Fibroblast of skin of back (primary cell): ENCODE results near the gene ERBB3.
A peak's percentile ranks its signal among the peaks of the same experiment; 100 is the strongest.

Experiments used
- DNase-seq: peaks from one replicate; pipeline ENCODE4 v3.0.0-alpha.2; 2013

ERBB3 gene

DNA sequence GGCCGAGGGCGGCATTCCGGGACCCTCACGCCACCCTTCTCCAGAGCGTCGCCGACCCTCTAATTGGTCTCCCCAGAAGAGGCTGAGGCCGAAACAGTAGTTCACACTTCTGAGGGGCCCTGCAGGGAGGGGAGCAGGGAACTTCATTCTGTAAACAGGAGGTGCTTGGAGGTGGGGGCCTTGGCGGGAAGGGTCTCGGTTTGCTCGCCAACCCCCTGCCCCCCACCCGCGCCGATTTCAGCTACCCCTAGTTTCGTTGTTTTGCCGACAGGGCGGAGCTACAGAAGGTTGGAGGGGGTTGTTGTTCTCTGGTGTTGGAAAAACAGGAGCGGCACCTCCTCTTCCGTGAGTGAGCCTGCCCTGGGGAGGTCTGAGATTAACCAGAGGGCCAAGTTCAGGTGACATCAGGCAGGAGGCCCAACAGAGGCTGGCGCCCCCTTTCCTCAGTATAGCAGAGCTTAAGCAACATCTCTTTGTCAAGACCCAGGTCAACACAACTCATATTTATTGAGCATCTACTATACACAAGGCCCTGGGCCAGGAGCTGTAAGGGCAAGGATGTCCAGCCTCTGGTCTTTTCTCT, 682 bp downstream of the ERBB3 start:
- DNase-seq, result no peak

DNA sequence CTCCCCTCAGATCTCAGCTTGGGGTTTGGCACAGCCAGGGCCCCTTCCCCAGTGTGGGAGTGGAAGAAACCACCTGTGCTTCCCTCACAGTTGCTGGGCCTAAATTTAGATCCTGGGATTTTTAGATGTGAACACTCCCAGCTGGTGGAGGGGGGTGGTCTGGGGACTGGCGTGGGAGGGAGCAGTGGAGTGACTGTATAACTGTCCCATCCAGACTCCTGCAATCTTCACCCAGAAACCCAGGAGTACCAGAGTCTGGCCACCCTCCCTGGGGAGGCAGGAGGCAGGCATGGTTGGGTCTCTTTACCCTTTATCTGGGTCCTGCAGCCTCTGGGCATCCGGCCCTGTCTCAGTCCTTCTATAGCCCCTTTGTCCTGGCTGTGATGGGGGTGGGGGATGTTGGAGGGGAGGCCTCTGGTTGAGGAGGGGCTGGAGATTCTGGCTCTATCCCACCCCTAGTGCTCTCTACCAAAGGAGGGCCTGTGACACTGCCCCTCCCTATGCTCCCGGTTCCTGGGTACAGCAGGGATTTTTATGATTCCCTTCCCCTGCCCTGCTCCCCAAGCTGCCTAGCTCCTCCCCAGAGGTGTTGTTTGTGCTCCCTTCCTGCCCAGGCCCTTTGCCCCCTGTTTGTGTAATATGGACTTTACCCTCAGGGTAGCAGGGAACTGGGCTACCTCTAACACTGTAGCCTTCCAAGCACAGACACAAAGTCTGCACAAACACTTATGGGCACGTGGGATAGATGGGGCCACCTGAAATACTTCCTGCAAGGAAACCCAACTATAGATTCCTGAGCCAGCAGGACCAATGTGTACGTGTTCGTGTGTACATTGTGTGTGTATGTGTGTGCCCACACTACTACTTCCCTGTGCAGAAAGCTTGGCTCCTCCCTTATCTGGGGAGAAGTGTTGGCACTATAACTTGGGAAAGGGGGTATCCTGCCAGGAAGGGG, 1.7 kb downstream of the ERBB3 start:
- no peak for DNase-seq

DNA sequence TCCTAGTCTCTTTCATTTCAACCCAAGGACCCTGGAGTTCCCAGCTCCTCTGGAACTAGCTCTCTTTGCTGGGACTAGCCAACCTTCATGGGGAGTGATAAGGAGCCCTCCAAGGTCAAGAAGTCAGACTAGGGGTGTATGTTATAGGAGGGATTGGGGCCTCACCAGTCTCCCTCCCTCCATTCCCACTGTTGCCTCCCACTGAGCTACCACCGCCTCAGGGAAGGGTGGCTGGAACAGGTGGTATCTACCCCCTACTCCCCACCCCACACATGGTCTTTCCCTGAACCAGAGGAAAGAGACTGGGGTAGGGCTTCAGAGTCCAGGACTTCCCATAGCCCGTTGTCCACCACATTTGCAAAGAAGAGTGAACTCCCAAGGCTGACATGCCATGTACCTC, 2.4 kb downstream of the ERBB3 start:
- DNase-seq, result no peak

DNA sequence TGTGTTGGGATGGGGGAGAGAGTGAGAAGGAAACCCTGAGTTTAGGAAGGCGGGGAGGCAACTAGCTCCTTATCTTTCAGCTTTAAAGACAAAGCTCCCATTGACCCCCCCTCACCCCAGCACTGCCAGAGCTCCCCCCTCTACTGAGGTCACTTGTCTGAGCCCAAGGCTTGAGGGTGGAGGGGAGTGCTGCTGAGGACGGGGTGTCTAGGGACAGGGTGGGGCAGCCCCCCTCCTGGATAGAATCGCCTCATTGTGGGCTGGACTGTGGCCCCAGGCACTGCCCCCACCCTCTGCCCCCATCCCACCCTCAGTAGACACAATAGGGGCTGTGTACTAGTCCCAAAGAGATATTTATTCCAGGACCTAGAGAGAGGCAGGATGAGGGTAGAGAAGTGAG, 3.0 kb downstream of the ERBB3 start:
- no peak for DNase-seq

DNA sequence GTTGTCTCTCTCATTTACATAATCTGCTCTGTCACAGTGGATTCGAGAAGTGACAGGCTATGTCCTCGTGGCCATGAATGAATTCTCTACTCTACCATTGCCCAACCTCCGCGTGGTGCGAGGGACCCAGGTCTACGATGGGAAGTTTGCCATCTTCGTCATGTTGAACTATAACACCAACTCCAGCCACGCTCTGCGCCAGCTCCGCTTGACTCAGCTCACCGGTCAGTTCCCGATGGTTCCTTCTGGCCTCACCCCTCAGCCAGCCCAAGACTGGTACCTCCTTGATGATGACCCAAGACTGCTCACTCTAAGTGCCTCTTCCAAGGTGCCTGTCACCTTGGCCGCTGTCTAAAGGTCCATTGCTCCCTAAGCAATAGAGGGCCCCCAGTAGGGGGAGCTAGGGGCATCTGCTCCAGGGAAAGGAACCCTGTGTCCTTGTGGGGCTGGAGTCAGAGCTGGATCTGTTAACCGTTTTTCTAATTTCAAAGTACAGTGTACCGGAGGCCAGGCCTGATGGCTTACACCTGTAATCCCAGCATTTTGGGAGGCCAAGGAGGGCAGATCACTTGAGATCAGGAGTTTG, 5.1 kb downstream of the ERBB3 start:
- DNase-seq, result no peak

DNA sequence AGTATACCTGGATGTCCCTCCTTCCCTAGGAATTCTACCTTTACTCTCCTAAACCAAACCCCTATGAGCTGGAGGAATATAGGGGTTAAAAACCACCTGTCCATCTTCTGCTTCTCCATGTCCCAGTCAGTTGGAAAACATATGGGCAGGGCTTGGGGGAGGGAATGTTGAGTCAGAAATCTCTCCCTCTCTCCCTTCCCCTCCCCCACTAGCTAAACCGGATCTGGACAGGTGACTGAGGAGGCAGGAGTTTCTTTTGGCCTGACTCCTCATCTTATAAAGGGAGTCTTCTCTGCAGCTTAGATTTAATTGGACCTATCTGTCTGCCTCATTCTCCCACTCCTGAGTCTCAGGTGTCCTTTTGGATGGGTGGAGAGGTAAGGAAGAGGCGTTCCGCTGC, 6.1 kb downstream of the ERBB3 start:
- no peak for DNase-seq

DNA sequence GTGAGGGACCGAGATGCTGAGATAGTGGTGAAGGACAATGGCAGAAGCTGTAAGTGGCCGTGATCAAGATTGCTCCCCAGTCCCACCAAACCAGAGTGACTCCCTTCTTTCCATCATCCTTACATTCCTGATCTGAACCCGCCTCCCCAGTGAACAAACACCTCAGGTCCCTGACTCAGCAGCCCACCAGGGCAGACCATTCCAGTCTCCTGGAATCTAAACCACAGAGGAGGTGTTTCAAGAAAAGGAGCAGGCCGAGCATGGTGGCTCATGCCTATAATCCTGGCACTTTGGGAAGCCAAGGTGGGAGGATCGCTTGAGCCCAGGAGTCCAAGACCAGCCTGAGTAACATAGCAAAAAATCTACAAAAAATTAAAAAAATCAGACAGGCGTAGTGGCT, 6.6 kb downstream of the ERBB3 start:
- no peak for DNase-seq

DNA sequence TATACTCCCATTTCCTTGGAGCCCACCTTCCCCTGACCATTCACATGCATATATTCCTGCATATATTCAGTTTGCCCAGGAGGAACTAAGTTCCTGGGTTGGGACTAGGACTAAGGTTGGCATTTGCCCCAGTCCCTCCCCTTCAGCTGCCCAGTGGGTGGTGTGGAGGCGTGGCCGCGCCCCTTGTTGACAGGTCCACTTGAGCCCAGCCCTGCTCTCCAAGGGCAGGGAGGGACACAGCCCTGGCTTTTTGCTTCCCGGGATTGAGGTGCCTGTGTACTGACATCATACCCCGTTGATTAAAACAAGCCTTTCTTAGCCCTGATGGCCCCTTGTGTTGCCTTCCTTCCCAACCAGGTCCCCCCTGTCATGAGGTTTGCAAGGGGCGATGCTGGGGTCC, 7.3 kb downstream of the ERBB3 start:
- DNase-seq, result no peak

DNA sequence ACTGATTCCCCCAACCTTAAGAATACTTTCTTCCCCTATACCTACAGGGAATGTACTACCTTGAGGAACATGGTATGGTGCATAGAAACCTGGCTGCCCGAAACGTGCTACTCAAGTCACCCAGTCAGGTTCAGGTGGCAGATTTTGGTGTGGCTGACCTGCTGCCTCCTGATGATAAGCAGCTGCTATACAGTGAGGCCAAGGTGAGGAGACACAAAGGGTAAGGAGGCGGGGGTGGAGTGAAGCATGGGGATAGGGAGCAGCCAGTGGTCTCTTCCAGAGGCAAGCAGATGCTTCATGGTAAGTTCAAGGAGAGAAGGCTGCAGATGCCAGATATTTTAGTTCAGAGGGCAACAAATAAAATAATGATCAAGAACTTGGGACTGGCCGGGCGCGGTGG, 17.8 kb downstream of the ERBB3 start:
- no peak for DNase-seq

DNA sequence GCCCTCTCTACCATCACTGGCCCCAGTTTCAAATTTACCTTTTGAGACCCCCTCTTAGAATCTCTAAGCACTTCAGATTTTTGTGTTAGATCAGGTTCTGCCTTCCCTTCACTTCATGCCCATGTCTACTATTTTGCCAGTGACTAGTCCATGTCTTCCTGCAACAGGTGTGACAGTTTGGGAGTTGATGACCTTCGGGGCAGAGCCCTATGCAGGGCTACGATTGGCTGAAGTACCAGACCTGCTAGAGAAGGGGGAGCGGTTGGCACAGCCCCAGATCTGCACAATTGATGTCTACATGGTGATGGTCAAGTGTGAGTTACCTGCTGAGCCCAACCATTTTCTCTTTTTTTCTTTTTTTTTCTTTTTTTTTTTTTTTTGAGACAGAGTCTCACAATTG, 18.6 kb downstream of the ERBB3 start:
- no peak for DNase-seq

DNA sequence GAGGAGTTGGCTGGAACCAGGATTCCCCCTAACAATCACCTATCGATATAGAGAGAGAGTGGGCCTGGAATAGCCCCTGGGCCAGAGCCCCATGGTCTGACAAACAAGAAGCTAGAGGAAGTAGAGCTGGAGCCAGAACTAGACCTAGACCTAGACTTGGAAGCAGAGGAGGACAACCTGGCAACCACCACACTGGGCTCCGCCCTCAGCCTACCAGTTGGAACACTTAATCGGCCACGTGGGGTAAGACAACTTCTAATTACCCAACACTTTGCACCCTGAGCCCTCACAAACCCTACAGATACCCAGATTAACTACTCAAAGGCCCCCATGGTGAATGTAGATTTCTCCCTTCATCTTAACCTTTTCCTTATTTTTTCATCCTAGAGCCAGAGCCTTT, 19.8 kb downstream of the ERBB3 start:
- no peak for DNase-seq

DNA sequence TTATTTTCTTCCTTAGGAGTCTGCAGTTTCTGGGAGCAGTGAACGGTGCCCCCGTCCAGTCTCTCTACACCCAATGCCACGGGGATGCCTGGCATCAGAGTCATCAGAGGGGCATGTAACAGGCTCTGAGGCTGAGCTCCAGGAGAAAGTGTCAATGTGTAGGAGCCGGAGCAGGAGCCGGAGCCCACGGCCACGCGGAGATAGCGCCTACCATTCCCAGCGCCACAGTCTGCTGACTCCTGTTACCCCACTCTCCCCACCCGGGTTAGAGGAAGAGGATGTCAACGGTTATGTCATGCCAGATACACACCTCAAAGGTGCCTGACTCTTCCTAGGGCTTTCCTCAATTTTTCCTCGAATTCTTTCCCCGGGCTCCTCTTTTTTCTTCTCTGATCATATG, 21.1 kb downstream of the ERBB3 start:
- DNase-seq, result no peak

DNA sequence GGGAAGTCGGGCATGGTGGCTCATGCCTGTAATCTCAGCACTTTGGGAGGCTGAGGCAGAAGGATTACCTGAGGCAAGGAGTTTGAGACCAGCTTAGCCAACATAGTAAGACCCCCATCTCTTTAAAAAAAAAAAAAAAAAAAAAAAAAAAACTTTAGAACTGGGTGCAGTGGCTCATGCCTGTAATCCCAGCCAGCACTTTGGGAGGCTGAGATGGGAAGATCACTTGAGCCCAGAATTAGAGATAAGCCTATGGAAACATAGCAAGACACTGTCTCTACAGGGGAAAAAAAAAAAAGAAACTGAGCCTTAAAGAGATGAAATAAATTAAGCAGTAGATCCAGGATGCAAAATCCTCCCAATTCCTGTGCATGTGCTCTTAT, 22.7 kb downstream of the ERBB3 start:
- DNase-seq, result no peak

DNA sequence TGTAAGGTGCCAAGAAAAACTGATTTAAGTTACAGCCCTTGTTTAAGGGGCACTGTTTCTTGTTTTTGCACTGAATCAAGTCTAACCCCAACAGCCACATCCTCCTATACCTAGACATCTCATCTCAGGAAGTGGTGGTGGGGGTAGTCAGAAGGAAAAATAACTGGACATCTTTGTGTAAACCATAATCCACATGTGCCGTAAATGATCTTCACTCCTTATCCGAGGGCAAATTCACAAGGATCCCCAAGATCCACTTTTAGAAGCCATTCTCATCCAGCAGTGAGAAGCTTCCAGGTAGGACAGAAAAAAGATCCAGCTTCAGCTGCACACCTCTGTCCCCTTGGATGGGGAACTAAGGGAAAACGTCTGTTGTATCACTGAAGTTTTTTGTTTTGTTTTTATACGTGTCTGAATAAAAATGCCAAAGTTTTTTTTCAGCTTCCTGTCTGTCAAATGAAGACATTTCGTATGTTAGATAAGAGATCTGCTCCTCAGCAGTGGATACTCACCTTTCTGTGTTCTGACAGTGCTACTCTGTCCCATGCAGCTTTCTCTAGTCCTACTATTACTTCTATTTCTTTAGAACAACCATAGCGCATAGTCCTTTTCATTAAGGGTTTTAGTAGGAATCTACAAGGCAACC, 23.2 kb downstream of the ERBB3 start:
- DNase-seq, result no peak

DNA sequence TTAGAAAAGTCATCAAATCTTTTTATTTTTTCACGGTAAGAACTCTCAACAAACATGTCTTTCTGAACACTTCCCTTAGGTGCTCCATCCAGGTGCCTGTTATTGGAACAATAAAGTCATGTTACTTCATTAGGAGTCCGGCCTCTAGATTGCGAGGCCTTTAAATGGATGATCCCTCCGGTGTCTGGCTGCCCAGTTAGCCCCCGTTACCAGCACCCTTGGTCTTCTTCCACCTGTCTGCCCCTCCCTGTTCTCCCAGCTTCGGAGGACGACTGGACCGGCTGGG, 23.8 kb downstream of the ERBB3 start:
- DNase-seq, result no peak

DNA sequence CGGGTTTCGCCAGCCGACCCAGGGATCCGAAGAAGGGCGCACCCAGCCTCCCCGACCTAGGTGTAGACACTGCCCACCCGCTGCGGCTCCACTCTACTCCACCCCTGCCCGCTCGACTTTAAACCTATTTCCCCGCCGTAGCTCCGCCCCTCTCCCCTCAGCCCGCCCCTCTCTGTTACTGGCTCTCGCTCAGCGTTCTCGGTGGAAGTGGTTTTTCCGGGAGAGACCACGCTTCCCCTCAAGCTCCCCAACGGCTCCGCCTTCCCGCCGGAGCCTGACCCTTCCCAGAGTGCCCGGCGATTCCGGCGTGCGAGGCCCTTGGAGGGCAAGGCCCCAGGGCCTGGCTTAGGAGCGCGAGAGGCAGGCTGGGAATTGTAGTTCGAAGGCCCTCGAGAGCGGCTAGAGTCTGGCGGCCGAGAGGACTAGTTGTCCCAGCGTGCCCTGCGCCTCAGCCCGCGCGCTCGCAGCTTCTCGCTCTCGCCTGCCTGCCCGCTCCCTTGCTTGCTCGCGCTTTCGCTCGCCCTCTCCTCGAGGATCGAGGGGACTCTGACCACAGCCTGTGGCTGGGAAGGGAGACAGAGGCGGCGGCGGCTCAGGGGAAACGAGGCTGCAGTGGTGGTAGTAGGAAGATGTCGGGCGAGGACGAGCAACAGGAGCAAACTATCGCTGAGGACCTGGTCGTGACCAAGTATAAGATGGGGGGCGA, 24.3 kb downstream of the ERBB3 start, which contains the start of gene PA2G4:
PA2G4 (plus strand) TSS at position 451 of the 706 bp plus-strand sequence; CDS start at position 630, 179 bp downstream.
- peak; percentile 100 for DNase-seq

DNA sequence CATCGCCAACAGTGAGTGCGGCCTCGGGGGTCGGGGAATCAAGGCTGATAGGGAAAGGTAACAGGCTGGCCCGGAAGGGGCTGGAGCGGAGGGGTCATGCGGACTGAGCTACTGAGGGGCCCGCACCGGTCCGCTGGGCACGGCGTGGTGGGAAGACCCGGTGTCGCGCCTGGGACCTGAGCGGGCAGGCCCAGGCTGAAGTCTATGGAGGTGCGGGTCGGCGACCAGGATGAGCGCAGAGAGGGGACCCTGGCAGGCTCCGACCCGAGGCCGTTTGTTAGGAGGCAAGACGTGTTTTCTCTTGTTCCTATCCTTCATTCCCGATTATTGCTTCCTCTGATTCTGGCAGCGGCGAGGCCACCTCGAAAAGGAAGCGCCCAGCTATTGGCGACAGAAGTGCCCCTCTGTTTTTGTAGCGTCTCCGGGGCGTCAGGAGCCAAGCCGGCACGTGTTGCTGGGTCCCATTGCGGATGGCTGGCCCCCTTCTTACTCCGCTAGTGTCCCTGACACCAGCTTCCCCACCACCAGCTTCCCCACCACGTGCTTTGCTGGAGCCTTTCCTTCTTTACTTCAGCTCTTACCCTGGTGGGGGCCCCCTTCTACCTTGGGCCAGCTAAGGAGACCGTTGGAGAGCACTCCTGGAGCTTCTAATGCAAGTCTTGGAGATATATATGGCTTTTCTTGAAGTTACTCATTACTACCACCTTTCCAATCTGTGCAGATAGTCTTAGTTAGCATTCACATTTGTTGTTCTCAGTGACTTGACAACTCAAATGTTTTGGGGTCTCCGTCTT, 25.0 kb downstream of the ERBB3 start:
- peak; percentile 21 for DNase-seq

DNA sequence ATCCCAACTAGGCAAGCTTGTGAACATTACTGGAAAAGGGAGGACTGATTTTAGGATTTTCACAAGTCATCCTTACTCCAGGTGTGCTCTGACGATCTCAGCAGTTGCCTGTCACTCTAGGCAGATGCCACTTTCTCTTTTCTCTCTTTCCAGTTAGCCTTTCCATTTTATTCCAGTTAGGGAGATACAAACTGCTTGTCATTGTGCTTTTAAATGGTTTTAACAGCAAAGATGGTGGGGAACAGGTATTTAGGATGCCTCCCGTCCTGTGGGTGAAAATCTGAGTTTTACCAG, 25.6 kb downstream of the ERBB3 start:
- DNase-seq, result no peak

DNA sequence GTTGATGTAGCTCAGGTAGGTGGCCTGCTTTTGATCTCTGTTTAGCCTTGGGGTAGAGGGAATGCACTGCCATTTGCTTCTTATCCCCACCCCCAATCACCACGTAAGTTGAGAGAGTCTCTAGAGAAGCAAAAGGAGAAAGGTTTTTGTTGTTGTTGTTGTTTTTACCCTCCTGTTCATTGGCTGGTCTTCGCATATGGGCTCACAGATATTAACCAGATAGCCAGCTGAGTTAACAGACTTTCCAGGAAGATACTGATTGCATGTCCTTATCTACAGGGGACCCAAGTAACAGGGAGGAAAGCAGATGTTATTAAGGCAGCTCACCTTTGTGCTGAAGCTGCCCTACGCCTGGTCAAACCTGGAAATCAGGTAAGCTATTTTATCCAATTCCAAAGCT, 27.3 kb downstream of the ERBB3 start:
- no peak for DNase-seq

DNA sequence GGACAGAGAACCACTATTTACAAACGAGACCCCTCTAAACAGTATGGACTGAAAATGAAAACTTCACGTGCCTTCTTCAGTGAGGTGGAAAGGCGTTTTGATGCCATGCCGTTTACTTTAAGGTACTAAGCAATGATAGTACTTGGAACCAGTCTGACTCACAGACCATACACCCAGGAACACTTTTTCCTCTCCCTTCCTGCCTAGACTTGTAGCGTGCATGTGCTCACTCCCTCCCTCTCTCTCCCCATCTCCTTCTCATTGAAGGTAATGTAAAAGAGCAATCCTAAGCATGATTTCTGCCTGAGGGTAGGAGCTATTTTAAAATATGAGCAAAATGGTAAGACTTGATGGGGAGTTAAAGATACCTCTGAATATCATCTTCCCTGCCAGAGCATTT, 30.6 kb downstream of the ERBB3 start:
- DNase-seq, result no peak

DNA sequence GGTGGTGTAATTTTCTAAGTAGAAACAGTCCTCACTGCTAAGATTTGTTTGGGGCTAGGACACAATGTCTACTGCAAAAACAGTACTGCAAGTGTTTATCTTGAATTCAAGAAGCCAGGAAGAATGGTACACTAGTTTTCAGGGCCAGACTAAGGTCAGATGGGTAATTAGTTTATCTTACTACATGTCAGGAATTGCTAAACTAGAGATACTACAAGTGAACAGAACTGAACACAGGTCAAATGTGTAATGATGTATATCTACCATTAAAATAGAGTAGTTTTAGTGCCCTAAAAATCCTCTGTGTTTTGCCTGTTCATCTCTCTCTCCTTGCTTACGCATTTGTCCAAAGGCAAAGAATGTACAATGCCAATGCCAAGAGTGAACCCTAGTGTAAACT, 34.1 kb downstream of the ERBB3 start:
- DNase-seq, result no peak

DNA sequence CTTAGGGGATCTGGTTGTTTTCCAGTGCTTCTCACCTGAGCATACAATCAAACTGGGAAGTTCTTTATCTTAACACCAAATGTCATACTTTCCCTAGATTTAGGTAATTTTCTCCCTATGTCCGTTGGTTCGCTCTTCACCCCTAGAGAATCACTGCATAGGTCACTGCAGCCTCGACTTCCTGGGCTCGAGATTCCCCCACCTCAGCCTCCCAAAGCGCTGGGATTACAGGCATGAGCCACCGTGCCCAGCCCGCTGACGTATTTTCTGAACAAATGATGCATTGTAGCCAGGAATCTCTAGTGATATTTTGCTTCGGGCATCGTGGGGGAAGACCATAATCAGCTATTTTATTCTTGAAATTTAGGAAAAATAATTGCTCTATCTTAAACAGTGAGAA, 35.4 kb downstream of the ERBB3 start:
- DNase-seq, result peak; percentile 15
